HG02981 (cell line): ENCODE data around the gene NFE2.
"Not testable (repeated sequence)": the region's sequence is repeated elsewhere in the genome, so short reads cannot be mapped to it uniquely, and the experiment has no call there.

Experiments used
- ATAC-seq: cut with Tn5 transposase; IDR thresholded peaks from one replicate; pipeline ENCODE4 v1.9.1; 2021; ENCODE audit warnings: mild to moderate bottlenecking, moderate library complexity; ENCODE audit not compliant: unreplicated experiment

The NFE2 gene

DNA sequence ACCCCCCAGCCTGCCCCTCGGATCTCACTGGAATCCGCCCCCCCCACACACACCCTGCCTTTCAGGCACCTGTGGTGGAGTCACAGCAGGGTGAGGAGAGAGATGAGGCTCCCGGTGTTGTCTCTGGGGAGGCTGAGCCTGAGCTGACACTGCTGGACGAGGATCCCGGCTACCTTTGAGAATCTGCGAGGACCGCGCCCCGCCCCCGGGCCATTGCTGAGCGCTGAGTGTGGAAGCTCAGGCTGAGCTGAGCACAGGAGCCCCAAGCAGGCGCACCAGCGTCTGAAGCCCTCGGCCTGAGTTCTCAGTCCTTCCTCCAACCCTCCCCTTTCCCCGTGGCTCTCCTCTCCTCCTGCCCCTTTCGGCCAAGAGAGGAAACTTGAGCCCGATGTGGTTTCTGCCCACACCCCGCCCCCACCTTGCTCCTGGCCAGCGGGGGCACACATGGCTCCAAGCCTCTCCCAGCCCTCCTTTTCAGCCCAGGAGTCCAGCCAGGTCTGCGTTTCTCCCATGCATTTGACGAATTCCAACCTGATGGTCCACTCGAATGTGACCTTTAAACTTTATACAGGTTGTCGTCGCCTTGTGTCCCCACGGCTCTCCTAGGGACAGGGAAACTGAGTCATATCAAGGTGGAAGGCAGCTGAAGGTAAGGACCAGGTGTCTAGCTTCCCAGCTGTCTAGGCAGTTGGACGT is at the start of gene NFE2:
Gene NFE2 (minus strand): TSS at position 284 of the 696 bp plus-strand sequence. CDS start 5,767 bp downstream, outside the sequence.
- no peak for ATAC-seq

DNA sequence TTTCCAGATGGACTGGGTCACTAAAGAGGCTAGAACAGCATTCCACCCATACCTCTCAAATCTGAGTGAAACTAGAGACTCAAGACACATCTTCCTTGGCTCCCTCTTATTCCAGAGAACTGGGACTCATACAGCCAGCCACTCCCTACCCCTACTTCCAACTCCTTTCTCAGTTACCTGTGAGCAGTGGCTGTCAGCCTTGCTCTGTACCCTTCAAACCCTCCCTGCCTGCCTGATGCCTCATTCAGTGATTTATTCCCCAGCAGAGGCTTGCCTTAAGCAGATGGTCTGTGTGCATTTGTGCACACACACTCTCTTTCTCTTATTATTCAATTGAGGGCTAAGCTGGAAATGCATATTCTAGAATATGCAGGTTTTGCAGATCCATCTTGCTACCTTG is 48.9 kb upstream of the NFE2 start:
- ATAC-seq = no peak

DNA sequence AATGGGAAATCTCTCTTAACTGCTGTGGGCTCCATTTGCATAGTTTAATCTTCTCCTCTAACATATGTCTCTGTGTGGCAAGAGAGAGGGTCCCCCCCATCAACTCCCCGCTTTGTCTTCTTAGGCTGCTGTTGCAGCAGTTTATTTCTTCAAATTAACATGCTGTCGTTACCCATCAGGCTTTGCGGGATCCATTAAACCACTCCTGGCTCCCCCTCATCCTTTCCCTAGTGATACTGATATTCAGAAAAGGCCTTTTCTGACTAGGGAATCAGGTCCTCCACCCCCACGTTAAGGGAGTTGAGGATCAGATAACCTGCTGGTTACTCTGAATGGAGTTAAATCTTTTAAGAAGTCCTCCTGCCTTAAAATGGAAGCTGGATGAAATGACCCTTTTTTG is 48.2 kb upstream of the NFE2 start:
- no peak for ATAC-seq

DNA sequence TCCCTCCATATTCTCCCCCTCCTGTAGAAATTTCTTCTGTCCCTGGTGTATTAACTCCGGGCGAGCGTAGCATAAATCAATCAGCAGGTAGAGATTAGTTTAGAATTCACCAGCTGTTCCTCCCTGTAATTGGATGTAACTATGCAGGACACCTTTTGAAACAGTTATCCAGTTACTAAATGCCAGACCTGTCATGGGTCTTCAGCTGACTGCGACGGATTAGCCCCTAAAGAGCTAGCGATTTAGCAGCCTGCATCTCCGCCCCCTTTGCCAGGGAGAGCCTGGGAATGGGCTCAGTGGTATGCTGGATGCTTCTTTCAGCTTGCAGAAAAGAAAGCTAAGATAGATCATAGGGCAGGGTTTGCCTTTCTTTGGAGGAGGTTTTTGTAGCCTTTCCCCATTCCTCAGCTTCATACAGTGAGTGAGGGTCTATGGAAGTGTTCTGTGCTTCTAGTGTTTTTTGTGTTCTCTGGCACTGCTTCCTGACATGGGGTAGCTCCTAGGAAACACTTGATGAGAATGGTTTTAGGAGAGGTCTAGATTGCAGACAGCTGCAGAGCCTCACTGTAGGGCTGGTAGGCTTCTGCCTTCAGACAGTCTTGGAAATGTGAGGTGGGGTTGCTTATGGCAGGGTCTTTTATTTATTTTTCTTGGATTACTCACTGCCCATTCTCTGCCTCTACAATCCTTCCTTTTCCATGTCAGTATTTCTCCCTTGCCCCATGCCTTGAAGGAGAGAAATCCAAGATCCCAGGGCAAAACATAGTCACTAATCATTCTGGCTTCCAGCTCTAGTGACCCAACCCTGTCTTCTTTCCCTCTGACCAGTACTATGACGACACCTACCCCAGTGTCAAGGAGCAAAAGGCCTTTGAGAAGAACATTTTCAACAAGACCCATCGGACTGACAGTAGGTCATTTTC is 40.8 kb upstream of the NFE2 start:
- ATAC-seq = no peak

DNA sequence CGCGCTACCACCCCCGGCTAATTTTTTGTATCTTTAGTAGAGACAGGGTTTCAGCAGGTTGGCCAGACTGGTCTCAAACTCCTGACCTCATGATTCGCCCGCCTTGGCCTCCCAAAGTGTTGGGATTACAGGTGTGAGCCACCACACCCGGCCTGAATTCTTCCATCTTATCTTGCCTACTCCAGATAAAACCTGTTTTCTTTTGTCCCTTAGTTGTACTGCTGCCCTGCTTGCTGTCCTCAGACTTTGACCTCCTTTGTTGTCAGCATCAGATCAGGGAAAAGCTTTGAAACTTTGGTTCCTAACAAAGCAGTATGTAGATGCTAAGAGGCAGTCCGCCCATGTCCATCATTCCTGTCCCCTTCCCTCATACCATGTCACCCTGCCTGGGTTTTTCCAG is 40.0 kb upstream of the NFE2 start:
- ATAC-seq = no peak

DNA sequence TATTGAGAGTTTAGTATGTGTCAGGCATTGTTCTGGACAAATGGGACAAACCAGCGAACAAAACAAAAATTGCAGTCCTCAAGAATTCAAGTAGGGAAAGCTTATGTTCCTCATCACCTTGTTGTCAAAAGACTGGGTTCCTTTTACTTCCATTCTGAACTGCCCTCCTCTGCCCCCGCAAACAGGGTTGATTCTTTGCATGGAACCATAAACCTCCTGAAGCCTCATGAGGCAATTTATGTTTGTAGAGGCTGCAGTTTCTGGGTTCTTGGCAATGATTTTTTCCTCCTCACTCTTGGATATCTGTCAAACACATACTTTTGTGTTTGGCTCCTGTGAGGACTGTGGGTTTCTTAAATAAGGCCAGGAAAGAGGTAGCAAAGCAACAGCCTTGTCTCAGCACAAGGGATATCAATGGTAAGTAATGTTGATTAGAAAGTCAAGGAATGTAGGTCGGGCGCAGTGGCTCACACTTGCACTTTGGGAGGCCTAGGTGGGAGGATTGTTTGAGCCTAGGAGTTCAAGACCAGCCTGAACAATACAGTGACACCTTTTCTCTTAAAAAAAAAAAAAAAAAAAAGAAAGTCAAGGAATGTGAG is 38.0 kb upstream of the NFE2 start:
- ATAC-seq = no peak

DNA sequence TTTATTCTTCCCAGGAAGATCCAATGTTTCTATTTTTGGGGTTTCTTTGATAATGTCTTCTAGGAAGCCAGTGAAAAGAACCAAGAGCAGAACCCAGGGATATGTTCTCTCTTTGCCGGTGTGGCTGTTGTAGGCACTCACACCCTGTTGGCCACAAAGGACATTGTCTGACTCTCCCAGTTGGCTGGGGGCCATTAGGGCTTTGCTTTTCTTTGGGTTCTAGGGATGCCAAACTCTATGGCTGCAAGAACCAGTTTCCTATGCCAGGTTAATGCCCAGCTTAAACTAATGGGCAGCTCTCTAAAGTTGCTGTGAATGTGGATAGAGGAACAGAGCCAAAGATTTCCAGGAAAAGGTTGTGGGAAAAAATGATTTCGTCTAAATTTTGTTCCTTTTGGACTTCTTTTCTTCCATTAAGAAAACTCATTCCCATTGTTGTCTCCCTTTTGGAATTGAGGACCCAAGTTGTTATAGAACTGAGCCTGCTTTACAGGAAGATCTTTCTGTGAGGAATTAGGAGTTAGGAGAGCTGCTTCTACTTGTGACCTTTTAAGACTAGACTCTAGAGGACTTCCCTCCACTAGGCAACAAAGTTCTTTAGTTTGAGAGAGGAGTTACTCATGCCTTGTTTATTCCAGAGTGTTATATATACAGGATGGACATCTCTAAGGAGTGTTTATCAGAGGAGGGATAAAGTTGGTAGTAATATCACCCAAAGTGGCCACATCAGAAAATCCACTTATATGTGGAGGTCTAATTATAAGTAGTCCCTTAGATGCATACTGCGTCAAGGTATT is 37.2 kb upstream of the NFE2 start:
- ATAC-seq = no peak

DNA sequence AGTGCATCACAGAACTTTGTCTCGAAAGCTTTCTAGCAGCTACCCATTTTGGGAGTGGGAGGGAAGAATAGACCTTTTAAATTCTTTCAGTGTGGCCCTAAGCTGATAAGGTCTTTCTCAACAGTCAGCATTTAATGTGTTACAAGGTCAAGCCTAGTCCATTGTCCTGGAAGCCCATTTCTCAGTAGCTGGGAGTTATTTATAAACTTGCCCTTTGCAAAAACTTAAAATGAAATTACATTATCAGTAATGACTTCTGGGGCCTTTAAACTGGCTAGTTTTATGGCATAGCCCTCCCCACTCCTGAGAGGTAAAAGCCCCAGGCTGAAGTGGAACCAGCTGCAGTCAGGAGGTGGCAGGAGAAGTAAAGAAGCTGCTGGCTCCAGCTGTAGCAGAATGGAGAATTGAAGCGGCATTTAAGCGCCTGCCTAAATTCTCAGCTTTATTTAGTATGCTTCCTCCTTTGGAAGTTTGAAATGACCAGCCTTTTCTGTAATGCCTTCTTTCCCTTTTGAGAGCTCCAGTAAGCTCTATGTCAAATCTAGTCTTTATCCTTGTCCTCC is 36.5 kb upstream of the NFE2 start:
- no peak for ATAC-seq

DNA sequence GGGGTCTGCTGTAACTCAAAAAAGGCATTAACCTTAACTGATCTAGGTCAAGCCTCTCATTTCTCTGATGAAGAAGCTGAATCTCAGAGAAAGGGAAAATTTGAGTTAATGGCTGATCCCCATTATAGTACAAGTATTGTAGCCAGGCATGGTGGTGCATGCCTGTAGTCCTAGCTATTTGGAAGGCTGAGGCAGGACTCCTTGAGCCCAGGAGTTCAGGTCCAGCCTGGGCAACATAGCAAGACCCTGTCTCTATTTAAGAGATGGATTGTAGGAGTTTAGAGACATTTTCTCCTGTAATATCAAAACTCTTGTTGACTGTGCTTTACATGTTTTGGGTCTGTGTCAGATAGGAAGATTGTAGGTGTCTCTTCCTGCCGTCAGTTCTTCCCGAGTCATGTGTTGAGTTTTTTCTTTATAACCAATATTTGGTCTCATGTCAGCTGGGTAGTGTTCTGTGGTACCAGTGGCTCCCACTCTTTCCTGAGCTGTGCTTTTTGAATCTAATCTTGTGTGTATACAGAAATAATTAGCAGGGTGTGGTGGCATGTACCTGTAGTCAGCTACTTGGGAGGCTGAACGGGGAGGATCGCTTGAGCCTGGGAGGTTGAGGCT is 32.7 kb upstream of the NFE2 start:
- ATAC-seq = no peak

DNA sequence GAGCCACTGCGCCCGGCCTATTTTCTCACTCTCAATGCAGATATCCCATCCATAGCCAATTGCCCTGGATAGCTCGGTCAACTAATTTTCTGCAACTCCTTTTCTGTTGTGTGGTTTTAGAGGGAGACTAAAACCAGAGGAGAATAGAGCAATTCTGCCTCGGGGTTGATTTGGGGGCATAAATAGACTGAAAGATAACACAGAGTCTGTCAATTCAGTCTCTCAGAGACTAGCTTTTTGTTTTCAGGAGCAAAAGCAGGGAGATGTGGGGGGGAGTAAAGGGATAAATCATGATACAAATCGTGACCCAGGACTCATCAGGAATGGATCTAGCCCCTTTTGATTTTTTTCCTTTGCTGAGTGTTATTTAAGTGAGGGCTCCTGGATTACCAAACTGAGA is 30.6 kb upstream of the NFE2 start:
- ATAC-seq = no peak

DNA sequence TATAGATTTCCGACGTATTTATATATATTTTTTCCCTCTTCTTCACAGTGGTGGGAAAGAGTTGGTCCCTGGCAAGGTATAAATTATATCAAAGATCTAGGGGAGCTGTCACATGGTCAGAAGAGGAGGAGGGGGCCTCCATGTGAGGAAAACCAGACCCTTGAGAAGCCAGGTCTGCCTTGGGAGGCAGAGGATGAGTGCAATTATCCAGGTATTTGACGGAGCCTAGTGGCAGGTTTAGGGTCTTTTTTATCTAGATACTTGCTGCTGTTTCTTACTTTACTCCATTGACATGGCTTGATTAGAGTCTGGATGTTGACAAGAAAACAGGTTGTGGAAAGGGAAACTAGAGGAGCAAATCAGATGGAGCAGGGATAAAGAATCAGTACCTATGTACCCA is 29.6 kb upstream of the NFE2 start:
- ATAC-seq = no peak

DNA sequence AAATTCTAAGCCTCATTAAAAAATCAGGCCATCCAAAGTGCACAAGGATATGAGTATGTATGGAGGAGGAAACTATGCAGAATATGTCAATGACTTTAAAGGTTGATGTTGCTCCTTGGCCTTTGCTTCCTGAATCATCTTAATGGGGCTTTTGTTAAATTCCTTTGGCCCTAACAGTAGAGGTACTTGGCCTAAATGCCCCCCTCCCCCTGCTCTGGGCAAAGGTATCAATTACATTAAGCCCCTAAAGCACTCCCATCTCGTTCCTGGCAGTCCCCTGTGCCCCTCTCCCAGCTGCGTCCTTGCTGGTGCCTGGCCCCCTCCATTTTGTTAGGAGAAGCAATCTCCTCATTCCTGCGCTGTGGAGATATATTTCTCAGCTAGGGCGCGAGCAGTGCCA is 28.9 kb upstream of the NFE2 start:
- ATAC-seq = no peak

DNA sequence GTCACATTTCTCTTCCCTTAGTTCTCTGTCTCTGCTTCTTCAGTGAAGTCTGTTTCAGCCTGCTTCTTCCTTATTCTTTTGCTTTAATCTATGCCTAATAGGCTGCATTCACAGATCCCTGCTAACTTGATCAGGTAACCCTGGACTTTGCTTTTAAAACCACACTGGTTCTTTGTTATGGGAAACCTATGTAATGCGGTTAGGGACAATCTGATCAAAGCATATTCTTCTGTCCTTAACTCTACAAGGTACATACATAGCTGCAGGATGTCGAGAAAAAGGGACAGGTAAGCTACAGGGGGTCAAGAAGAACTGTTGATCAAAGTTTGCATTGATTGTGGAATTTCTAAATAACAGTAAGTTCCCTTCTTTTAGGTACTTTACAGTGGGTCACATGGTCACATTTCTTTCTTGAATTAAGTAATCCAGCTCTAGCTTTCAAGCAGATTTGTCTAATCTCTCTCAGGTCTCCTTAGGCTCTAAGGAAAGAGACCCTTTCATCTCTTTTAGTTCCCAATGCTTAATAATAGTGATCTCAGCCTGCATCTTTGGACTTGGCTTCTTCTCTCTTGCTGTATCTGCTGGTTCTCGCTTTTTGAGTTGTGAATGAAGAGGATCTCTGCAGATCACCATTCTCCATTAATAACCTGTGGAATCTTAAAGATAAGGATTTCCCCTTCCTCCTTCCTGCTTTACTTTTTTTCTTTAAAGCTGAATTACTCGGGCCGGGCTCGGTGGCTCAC is 28.0 kb upstream of the NFE2 start:
- no peak for ATAC-seq

DNA sequence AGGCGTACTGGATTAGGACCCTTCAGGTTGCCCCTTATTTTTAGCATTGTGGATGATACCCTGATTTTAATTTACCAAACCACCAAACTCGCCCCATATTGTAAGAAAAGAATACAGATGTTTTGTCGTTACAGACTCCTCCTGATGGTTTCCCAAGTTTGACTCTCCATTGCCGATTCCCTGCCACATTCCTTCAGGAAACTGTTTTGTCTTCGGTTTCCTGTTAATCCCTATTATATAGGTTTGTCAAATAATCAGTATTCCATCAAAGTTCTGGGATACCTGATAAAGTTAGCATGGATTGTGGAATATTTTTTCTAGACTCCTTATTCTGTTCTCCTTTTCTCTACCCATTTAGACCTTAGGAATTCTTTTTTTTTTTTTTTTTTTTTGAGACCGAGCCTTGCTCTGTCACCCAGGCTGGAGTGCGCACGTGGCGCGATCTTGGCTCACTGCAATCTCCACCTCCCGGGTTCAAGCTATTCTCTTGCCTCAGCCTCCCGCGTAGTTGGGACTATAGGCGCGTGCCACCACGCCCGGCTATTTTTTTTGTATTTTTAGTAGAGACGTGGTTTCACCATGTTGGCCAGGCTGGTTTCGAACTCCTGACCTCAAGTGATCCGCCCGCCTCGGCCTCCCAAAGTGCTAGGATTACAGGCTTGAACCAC is 24.8 kb upstream of the NFE2 start:
- ATAC-seq = not testable (repeated sequence)

DNA sequence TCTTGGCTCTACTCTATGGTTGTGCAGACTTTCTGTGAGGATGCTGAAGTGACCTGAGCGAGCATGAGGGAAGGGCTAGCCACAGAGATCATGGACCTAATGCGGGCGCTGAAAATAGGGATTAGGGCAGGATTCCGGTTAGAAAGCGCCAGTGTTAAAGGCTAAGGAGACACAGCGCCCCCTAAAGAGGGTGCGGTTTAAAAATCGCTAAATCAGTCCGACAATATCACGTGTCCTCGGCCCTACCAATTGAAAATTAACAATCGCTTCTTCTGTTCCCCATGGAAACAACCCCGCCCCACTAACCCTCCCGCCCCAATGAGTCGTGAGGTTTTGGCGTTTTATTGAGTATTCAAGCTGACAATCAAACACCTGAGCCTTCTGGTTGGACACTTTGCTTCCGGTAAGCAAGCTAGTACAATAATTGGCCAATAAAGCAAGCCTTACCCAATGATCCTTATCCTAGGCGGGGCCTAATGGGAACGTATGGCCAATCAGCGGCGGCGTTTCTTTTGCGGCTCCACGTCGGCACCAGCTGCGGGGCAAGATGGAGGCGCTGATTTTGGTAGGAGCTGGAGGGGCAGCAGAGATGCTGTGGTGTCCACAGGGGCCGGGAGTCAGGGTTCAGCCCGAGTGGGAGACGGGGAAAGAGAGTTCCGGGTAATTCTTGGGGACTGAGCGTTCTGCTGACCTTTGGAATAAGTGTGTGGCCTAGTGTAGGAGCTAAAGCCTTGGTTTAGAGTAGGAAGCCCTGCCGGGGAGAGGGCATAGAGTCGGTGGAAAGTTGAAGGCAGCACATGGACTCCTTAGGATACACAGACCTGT is 24.0 kb upstream of the NFE2 start, which contains the start of gene COPZ1:
Gene COPZ1 (plus strand): TSS at position 515 of the 825 bp plus-strand sequence. CDS start 33 bp downstream, at position 548.
- ATAC-seq = peak; percentile 97

DNA sequence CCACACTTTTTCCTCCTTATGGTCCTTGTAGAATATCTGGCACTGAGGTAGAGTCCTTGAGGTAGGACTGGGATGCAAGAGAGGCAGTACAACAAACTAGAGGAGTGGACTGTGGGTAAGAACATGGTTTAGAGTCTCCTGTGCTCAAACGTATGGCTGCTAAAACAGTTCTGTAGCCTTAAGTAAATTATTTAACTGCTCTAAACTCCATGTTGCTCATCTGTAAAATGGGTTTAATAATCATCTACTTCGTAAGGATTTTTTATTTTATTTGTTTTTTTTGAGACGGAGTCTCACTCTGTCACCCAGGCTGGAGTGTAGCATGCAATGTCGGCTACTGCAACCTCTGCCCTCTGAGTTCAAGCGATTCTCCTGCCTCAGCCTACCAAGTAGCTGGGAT is 20.5 kb upstream of the NFE2 start:
- ATAC-seq = no peak

DNA sequence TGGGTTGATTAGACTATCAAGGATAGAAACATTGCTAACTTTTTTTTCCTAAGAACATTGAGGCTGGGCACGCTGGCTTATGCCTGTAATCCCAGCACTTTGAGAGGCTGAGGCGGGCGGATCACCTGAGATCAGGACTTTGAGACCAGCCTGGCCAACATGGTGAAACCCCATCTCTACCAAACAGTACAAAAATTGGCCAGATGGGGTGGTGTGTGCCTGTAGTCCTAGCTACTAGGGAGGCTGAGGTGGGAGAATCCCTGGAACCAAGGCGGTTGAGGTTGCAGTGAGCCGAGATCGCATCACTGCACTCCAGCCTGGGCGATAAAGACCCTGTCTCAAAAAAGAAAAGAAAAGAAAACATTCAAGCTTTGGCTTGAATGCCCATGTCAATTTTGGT is 11.5 kb upstream of the NFE2 start:
- ATAC-seq = not testable (repeated sequence)

DNA sequence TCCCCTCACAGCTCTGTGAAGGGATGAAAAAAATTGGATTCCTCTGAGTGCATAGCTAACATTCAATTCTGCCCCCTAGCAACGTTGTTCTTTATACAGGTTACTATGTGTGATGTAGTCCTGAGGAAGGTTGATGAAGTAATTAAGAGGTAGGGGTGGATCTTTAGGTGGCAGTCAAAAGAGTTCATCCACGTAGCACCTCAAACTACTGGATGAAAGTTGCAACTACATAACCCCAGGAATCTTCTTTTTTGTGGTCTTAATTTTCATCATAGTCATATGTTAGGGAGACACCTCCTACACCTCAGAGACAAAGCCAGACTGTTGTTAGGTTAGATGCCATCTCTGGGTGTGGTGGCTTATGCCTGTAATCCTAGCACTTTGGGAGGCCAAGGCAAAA is 10.2 kb upstream of the NFE2 start:
- no peak for ATAC-seq
